GM12872 (cell line): ENCODE data around the gene RAB27A.

Experiments
- TF ChIP-seq, protein P1 (sequence below): IDR thresholded peaks from 3 replicates; pipeline ENCODE4 v1.5.1; 2011; ENCODE audit warnings: low read depth, mild to moderate bottlenecking, low read length, moderate library complexity; ENCODE audit not compliant: insufficient read depth

RAB27A gene

DNA sequence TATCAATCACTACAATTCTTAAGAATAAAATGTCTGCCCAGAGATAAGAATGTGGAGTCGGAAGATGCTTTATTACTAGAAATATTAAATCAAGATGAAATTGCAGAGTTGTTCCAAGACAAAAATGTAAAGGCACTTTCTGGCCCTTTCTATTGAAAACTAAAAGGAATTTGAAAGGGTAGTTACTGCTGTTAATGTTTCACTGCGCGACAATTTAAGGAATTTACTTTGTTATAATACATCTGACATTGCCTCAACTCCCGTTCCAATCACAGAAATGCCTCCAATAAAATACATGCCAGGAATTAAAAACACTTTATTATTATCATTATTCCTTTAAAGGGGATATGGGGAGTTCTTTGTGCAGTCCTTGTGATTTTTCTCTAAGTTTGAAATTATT, 119.3 kb downstream of the RAB27A start:
- TF ChIP-seq, protein P1, sequence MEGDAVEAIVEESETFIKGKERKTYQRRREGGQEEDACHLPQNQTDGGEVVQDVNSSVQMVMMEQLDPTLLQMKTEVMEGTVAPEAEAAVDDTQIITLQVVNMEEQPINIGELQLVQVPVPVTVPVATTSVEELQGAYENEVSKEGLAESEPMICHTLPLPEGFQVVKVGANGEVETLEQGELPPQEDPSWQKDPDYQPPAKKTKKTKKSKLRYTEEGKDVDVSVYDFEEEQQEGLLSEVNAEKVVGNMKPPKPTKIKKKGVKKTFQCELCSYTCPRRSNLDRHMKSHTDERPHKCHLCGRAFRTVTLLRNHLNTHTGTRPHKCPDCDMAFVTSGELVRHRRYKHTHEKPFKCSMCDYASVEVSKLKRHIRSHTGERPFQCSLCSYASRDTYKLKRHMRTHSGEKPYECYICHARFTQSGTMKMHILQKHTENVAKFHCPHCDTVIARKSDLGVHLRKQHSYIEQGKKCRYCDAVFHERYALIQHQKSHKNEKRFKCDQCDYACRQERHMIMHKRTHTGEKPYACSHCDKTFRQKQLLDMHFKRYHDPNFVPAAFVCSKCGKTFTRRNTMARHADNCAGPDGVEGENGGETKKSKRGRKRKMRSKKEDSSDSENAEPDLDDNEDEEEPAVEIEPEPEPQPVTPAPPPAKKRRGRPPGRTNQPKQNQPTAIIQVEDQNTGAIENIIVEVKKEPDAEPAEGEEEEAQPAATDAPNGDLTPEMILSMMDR: no peak

DNA sequence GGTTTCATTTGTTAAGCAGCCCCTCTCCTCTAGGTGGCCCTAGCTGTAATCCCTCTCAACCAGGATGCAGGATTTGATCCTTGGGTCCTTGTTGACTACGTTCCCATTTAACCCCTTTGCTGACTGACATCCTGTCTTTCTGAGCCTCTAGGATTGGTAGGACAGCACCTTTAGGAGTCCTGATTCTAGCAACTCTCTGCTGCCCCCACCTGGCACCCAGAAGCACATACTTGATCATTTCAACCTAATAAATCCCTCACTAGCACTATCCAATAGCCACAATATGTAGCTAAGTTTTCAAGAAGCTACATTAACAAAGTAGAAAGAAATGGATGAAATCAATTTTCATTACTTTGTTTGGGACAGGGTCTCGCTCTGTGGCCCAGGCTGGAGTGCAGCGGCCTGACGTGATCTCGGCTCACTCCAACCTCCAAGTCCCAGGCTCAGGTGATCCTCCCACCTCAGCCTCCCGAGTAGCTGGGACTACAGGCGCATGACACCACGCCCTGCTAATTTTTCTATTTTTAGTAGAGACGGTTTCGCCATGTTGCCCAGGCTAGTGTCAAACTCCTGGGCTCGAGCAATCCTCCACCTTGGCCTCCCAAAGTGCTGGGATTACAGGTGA, 121.2 kb downstream of the RAB27A start:
- TF ChIP-seq, protein P1: peak; percentile 86

DNA sequence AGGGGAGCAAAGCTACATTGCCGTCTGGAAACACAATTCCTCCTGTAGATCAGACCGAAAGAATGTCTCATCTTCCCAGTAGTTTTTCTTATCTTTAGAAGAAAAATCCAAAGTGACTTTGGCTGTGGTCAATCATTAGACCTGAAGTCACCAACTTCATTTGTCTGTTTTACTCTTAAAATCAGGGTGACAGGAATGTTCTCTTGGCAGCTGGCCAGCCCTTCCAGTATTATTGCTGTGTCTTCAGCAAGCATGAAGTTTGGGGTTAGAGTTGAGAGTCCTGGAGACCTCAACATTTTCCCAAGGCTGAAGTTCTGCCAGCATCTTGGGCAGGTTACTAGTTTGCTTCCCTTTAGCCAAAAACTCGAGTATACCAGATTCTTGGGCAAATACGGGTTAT, 125.3 kb downstream of the RAB27A start:
- TF ChIP-seq, protein P1: no peak
